Pons (tissue), 1 donor: Measurements from ENCODE around the gene TMEM156.
"Not testable (repeated sequence)": the region's sequence is repeated elsewhere in the genome, so short reads cannot be mapped to it uniquely, and the experiment has no call there.

Experiments used
- DNase-seq: peaks from one replicate; pipeline ENCODE4 v3.0.0-alpha.2; 2016; ENCODE audit warnings: low spot score

Gene TMEM156

DNA sequence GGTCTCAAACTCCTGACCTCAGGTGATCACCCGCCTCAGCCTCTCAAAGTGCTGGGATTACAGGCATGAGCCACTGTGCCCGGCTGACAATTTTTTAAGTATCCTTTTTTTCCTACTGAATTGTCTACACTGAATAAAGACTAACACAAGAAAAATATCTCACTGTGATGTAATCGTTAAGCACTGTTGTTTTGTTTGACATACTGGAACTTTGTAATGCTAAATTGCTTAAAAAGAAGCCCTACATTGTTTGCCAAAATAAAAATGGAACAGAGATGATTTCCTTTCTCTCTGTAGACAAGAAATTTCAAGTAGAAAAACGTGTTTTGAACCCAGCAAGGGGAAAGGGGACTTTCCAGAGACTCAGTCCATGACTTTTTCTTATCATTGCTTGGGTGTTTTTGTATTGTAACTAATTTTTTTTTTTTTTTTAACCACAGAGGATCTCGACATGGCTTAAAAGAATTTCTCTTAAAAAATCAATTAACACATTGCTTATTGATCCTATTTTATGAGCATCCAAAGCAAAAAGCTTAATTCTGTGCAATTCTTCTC, 74.9 kb downstream of the TMEM156 start:
- no peak for DNase-seq

DNA sequence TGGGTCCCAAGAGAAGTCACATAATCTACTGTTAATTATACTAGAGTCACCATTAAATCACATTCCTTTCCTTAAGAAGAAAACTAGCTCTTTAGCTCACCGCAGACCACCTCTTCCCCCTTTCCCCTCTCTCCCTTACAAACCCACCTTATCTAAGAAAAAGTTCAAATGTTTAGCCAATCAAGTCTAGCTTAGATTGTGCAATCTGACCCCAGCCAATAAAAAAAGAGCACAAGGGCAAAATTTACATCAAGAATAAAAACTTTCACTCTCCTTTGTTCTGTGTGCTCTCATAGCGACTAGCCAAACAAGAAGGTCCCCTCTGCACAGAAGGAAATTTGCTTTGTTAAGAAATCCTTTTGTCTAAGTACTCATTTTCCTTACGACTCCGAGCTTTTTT, 76.3 kb downstream of the TMEM156 start:
- no peak for DNase-seq

DNA sequence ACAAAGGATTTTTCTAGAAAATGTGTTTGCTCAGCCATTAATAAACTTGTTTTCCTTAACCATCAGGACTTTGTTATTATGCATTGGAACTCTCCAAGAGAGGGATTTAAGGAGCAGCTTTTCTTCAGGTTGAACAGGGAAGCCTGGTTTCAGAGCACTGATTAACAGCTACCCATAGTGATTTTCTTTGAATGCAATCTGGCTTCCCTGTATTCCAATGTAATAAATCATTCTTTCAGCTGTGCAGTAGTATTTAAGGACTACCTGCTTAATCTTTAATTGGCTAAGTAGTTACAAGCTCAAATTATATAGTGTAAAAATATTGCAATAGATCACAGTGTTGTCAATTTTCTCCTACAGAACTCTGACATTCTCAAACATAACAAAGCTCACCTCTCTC, 77.5 kb downstream of the TMEM156 start:
- no peak for DNase-seq

- no peak for DNase-seq
Measured at GRCh38 chr4:38952017-38952416, 80.2 kb downstream of the TMEM156 start.

GRCh38 chr4:38951598-38951997, 80.6 kb downstream of the TMEM156 start:
- DNase-seq: no peak

GRCh38 chr4:38950734-38951133, 81.5 kb downstream of the TMEM156 start:
- DNase-seq: no peak

DNA sequence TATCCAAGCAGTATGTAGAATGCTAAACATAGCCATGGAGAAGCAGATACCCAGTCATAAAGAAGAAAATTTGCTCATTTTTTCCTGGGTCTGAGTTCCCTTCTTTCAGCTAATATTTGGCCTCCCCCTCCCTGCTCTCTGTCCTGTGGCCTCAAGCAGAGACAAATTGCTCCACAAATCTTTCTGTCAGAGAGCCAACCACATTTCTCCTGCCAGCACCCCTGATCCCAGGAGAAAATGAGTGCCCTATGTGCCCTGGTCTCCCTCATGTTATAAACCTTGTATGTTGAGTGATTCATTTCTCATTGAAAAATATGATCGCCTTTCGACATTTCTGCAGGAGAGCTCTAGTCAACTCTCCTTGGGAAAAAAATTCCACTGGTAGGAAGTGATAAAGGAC, 82.0 kb downstream of the TMEM156 start:
- DNase-seq: no peak

DNA sequence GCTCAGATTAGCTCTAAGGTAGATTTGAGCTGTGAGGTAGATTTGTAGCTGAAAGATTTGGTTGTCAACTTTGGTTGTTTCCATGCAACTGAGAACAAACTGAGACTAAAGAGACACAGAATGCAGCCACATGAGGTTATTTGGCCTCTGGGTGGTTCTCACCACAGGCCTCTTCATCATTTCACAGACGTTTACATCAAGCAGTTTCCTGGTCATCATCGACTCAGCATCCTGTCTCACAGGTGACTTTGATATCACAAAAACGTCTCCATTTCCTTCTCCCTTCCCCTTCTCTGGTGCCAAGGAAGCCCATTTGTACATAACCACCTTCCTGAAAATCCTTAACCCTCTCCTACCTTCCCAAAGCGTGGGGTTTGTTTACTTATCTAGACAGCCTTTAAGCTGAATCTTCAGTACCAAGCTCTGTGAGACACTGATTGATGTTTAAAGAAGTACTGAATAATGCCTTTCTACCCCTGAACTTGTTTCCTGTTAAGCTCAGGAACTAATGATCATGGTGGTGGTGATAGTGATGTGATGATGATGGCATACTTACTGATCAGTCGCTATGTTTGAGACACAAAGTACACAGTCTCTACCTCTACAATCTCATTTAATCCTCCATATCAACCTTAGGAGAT, 82.7 kb downstream of the TMEM156 start:
- peak; percentile 4 for DNase-seq

DNA sequence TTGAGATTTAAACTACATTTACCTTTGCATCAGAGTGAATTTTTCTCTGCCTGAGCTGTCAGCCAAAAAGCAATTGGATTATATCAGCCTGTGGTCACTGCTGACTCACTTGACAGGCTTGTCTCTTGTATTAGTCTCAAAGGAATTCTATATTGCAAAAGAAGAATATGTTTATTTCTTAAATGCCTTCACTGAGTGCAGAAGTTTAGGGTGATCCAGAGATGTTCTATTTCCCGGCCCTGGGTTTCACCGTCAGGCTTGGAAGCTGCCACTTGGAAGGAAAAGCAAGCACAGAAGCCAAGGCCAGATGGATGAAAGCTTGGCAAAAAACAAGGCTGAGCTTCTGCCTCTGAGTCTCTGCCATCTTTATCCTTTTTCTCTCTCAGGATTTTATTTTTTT, 83.7 kb downstream of the TMEM156 start:
- DNase-seq: peak; percentile 61

DNA sequence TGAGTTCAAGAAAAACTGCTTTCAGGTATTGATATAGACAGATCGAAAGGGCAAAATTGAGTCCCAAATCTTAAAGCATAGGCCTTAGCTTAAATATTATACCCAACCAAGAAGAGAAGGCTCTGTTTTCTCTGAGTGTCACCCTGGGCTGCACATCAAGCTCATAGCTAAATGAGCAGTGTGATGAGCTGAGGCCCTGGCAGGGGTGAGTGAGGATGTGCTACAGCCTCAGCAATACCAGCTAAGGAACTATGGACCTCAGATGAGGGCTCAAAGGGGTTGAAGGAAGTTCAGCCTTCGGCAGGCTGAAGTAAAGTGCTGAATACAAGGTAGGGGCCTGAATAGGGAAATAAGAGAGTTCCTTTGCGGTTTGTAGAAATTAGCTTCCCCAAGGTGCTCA, 85.3 kb downstream of the TMEM156 start:
- no peak for DNase-seq

DNA sequence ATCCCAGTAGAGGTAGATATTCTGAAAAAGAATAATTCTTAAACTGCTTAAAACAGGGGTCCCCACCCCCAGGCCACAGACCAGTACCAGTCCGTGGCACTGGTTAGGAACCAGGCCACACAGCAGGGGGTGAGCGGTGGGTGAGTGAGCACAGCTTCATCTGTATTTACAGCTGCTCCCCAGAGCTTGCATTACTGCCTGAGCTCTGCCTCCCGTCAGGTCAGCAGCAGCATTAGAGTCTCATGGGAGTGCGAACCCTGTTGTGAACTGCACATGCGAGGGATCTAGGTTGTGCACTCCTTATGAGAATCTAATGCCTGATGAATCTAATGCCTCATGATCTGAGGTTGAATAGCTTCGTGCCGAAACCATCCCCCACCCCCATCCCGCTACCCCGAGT, 87.8 kb downstream of the TMEM156 start:
- no peak for DNase-seq

- no peak for DNase-seq
Measured at GRCh38 chr4:38943343-38943742, 88.9 kb downstream of the TMEM156 start.

DNA sequence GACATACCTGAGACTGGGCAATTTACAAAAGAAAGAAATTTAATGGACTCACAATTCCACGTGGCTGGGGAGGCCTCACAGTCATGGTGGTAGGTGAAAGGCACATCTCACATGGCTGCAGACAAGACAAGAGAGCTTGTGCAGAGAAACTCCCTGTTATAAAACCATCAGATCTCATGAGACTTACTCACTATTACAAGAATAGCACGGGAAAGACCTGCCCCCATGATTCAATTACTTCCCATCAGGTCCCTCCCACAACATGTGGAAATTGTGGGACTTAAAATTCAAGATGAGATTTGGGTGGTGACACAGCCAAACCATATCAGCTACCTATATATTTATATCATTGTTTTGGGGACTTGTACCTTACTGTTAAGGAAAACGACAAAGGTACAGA, 90.3 kb downstream of the TMEM156 start:
- not testable (repeated sequence) for DNase-seq

- no peak for DNase-seq
Measured at GRCh38 chr4:38940476-38940875, 91.7 kb downstream of the TMEM156 start.

DNA sequence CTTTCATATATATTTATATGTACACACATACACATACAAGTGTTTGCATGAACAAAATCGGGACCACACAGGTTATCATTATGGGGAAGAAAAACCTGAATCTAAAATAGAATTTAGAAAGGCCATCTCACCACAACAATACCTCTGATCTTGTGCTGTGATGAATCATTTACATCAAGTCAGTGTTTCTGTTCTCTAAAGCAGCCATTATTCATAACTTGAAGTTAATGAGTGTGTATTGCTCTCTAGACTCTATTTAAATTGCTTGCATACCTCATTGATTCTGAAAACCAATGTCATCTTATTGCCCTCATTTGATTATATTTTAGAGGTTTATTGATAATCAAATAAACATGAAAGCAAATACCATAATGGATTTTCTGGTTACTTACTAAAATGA, 93.0 kb downstream of the TMEM156 start:
- DNase-seq: no peak

DNA sequence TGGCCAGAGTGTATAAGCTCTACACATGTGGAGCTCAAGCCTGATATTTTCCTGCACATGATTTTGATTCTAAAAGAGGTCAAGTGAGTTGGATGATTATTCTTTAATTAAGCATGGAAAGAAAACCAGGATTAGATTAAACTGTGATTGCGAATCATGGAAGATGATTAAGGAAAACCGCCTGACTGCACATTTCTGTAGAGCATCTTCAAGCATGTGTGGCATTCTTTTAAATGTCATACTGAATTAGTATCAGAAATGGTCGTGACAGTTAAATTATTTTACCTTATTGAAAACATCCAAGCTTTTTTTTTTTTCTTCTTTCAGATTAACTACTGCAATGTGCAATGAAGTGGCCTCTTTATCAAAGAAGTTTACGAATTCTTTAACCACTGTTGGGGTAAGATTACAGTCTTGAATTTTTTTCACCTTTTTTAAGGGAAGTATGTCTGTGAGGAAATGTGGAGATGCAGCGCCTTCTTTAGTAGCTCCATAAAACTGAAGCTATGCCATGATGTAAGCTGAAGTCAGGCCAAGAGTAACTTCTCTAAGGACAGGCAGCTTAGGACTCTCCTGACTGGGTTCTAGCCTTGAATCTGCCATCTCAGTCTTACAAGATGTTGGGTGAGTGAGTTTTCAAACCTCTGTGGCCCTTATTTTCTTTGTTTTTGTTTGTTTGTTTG, 96.7 kb downstream of the TMEM156 start:
- DNase-seq: no peak

DNA sequence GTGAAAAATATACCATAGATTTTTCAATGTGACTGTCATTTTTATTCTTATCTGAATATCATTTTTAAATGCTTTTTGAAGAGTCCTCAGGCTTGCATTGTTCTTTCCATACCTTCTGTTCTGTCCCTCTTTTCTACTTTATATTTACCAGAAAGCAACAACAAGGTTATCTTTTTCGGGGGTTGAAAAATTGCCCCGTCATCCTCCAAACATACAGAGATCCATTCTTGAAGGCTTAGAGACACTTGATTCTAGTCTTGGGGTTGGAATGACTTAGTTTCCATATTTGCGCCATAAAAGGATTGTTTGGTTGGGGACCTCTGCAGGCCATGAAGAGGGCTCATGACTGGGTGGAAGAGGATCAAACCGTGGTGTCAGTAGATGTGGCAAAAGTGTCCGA, 101.1 kb downstream of the TMEM156 start:
- no peak for DNase-seq

DNA sequence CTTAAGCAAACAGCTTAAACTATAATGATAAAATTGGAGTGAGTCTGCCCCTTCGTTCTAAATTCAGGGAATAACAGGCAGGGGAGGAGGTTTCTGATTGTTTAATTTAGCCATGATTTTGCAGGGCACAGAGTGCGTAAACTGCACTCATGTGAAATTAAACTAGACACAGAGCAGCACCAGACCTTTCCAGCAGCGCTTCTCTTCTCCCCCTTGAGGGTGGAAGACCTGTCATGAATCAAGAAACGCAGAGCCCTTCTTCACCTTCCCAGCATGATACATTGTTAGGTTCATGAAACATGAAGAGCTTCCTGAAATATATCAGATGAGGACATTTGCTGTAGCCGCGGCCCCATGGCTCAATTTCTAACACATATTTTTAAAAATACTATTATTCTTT, 101.5 kb downstream of the TMEM156 start:
- DNase-seq: no peak

GRCh38 chr4:38930204-38930603, 102.0 kb downstream of the TMEM156 start:
- no peak for DNase-seq

GRCh38 chr4:38928974-38929373, 103.2 kb downstream of the TMEM156 start:
- no peak for DNase-seq

GRCh38 chr4:38928568-38928967, 103.6 kb downstream of the TMEM156 start:
- no peak for DNase-seq

- DNase-seq: no peak
Measured at GRCh38 chr4:38926896-38927295, 105.3 kb downstream of the TMEM156 start.

GRCh38 chr4:38925492-38926413, 106.5 kb downstream of the TMEM156 start:
- peak; percentile 80 for DNase-seq
